NCI-H2107 (cell line): ENCODE results near the gene FOXO6.

Experiments
- DNase-seq: peaks from one replicate; lab custom pipeline; 2025; lab: John Stamatoyannopoulos, UW

The FOXO6 gene

DNA sequence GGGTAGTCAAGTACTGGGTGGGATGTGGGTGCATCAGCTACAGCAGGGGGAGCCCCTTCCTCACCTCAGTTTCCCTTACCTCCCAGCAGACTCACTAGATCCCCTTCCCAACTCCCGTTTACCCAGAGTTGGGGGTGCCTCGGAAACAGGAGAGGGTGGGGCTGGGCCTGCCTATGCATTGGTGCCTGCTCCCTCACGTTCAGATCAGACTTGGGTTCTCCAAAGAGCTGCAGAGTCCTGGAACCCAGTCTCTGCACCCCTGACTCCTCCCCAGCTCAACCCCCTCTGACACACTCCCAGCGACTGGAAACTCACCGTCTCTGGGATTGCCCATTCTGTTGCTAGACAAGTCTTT, 6.0 kb downstream of the FOXO6 start:
- no peak for DNase-seq

DNA sequence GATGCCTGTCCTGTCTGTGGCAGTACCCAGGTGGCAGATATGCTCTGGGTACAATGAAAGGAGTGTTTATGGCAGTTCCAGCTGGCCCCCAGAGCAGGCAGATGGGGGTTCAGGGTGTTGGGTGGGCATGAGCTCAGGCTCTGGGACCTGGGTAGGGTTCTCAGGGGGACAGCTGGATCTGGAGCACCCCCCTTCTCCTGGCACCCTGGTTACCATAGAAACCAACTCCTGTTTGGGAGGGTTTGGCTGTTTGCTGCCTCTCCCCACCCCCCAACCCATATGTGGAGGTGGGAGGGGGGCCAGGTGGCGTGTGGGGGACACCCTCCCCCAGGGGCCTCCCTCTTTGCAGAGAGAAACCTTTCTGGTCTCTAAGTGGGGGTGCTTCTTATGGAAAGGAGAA, 7.1 kb downstream of the FOXO6 start:
- no peak for DNase-seq

DNA sequence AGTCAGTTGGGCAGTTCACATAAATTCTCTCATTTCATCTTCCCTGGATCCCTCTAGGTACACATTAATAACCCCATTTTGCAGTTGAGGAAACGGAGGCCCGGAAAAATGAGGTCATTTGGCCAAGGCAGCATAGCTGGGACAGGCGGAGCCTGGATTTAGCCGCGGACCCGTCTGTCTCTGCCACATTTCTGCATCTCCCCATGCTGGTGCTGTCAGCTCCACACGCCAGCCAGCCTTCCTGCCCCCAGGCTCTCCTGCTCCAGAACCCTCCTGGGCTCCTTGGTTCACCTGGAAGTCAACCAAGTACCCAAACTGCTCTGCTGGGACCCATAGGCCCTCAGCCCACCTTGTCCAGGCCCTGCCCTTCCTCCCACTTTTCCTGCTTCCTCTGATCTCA, 7.6 kb downstream of the FOXO6 start:
- no peak for DNase-seq

DNA sequence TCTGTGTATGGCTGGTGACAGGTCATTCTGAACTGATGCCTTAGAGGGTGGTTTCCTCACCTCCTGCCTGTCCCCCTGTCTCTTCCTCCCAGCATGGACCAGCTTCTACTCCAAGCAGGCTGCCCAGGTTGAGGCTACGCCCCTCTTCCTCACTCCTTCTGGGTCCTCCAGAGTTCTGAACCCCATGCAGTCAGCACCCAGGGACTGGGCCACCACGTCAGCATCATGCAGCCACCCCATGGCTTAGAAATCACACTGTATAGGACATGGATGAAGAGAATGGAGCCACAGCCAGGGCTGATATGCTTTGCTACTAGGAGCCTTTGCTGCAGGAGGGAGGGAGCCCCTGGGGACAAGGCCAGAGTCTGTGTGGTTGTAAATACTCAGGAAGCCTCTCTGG, 8.3 kb downstream of the FOXO6 start:
- no peak for DNase-seq

DNA sequence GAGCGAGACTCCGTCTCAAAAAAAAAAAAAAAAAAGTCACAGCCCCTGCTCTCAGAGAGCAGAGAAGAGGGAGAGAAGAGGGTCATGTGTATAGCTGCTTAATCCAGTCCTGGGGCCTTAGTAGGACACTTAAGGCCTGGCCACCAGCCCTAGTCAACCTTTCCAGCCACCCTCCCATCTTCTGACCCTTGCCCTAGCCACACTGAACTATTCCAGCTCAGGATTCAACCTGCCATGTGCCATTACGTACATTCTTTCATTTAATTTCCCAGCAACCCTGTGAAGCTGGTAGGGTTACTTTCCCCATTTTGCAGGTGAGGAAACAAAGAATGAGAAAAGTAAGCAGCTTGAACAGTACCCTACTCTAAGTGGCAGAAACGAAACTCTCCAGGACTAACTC, 9.0 kb downstream of the FOXO6 start:
- no peak for DNase-seq

DNA sequence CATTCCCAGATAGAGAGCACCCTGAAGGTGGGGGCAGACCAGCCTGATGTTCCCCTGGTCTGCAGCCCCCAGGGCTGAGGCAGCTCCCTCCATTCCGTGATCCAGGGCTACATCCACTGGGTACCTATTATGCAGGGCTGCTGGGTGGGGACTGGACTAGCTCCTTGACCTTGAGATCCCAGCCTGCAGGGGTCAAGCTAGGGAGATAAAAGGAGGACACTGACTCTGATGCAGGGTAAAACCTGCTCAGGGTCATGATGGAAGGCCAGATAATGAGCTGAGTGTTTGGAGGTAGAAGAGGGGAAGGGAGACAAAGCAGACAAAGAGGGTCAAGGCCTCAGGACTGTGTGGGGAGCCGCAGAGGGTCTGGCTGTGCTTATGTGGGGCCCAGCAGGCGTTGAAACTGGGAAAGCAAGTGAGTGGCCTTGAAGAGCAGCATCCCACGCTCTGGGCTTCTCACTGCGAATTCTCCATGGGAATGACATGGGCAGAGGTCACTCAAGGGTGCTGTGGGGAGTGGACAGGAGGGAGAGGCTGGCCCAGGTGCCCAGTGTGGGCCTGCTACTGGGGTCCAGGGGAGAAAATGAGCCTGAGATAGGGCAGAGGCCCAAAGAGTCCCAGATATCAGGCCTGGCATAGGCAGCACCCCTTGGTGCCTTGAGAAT, 9.7 kb downstream of the FOXO6 start:
- DNase-seq: no peak

DNA sequence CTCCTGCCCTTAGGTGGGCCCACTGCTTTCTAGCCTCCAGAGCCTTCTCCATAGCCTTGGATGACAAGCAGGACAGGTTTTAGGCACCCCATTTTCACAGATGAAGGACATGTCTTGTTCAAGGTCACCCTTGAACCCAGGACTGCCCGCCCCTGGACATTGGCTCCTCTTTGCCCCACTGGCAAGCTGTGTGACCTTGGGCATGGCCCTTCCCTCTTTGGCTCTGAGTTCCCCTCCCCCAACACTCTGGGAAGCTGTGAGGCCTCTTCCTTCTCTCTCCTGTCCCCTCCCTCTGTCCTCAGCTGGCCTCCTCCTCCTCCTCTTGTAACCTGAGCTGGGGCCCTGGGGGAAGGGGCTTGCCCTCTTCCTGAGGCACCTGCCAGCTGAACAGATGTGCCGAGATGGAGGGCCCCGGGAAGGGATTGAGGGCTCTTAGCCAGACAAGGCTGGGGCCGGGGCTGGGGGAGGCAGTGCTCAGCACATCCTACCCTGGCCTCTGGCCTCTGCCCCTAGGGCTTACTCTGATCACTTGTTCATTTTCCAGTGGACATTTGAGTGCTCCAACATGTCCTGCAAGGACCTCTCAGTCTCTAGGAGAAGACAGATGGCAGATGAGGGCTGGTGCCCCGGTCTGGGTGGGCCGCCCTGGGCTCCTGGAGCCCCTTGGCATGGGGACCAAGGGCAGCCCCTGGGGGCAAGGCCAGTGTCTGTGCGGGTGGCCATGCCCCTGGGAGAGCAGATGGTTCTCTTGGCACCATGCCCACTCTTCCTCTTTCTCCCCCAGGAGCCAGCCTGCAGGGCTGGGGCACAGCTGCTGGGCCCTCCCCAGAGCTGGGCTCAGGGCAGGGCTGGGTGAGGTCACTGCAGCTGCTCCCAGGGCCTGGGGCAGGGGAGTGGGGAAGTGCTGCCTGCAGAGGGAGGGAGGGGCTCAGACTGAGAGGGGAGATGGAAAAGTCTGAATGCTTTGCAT, 10.7 kb downstream of the FOXO6 start:
- DNase-seq: peak; percentile 74

DNA sequence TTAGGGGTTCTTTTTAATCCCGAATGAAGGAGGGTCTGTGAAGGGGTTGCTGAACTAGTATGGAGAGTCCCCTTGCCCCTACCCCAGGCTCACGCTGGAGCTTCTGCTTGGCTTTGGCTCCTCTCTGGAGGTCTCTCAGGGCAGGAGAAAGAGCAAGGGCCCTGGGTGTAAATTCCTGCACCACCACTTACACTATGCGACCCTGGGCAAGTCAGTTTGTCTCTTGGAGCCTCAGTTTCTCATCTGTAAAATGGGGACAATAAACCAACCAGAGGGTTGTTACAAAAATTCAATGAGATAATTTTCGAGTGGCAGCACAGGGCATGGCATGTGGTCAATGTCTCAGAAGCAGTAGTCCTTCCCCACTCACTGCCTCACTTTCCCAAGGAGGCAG, 11.4 kb downstream of the FOXO6 start:
- DNase-seq: no peak

DNA sequence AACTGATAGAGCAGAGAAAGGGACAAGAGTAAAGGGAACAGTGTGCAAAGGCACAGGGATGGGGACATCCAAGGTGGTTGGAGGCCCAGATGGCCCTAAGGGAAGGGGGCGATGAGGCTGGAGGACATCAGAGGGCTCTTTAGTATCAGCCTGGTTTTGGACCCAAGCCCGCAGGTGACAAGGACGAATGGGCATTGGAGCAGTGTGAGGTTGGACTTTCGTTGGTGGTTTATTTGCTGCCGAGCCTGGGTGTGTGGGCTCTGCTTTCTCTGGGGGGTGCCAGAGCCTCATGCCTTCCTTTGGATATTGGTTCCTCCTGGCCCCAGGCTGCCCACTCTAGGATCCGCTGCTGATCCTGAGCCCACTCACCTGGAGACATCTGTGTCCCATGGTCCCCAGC, 12.1 kb downstream of the FOXO6 start:
- no peak for DNase-seq

DNA sequence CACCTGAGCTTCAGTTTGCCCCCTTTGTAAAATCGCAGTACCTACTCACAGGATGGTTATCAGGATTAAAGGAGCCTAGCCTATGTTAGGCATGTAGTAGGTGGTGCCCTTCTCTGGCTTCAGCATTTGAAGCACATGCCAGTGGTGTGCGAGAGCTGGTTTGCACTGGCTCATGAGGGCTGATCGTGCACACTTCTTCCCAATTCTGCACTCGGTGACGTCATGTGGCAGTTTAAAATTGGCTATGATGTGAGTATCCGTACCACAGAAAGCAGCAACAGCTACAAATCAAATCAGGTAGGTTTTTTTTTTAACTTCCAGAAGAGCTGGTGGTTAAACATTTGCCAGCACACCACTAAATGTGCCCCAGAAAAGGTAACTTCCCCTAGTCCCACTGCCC, 13.5 kb downstream of the FOXO6 start:
- DNase-seq: no peak

DNA sequence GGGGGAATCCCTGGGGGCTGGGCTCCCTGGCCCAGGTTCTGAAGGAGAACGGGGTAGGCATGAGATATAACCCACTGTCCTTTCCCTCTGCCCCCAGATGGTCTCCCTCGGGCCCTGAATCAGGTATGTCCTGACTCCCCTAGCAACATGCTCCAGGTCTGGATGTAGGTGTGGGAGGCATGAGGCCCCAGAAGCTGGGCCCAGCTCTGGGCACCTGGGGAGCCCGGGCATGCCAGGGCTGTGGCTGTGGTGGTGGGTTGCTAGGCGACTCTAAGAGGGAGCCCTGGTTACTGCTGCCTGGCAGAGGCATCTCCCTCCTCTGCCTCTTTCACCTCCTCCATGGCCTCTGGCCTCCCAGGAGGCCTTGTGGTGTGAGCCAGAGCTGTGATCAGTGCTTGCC, 16.2 kb downstream of the FOXO6 start:
- peak; percentile 50 for DNase-seq

DNA sequence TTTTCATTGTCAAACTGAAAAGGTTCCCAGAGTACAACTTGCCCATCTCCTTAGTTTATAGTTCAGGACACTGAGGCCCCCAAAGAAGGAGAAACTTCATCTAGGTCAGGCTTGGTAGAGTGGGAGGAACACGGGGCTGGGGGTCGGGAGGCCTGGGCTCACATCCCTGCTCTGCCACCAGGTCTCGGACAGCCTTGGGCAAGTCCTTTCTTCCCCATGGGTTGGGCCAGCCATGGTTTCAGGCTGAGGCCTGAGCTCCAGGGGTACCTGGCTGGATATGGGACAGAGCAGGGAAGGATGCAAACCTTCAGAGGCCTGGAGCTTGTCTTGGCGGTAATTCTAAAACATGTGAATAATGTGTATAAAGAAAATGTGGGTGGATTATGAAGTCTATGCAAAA, 17.0 kb downstream of the FOXO6 start:
- no peak for DNase-seq

DNA sequence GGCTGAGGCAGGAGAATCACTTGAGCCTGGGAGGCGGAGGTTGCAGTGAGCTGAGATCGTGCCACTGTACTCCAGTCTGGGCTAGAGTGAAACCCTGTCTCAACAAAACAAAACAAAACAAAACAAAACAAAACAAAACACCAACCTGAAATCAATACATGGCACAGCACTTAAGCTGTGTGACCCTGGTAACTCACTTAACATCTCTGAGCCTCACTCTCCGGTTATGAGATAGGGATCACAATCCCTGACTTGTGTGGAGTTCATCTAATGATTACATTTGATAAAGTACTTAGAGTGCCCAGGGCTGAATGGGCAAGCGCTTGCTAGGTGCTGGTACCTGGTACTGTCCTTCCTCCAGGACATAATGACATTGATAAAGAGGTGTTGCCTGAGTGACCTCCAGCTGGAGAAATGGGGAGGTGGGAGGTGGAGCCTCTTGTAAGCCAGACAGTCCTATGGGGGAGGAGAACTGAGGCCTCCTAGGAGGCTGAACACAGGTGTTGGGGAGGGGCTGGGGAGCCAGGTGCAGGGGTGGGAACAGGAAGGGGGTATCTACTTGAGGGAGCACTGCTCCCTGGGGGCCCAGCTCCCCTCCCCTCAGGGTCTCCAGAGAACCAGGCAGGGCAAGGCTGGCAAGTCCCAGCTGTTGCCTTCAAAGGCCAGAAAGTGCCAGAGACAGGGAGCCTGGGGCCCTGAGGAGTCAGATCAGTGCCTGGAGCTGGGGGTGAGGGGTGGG, 17.9 kb downstream of the FOXO6 start:
- no peak for DNase-seq

DNA sequence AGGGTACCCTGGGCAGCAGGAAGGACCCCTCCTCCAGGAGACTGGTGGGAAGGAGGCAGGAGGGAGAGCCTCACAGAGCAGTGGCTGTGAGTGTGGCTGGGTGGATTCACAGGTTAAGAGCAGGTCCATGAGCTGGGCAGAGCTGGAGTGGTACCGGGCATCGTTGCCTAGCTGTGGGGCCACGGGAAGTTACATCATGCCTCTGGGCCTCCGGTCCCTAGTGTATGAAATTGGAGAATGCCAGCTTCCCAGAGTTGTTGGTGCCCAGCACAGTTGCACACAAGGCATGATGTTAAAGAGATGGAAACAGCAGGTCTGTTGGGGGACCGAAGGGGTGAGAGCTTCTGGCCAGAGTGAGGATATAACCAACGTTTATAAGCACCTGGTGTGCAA, 18.5 kb downstream of the FOXO6 start:
- DNase-seq: peak; percentile 62

DNA sequence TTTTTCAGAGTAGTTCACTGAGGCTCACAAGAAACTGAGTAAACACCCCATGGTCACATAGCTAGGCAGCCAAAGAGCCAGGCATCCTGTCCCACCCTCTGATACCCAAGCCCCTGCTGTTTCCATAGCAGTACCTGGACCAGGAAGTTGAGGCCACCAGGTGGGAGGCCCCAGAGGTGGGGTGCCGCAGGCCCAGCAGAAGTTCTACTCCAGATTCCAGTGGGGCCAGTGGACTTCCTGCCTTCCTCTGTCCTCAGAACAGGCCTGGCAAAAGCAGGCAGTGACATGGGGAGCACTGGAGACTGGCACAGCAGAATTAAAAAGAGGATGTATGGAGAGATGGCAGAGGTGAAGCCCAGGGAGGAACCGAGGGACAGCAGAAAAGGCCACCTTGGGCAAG, 19.0 kb downstream of the FOXO6 start:
- no peak for DNase-seq

DNA sequence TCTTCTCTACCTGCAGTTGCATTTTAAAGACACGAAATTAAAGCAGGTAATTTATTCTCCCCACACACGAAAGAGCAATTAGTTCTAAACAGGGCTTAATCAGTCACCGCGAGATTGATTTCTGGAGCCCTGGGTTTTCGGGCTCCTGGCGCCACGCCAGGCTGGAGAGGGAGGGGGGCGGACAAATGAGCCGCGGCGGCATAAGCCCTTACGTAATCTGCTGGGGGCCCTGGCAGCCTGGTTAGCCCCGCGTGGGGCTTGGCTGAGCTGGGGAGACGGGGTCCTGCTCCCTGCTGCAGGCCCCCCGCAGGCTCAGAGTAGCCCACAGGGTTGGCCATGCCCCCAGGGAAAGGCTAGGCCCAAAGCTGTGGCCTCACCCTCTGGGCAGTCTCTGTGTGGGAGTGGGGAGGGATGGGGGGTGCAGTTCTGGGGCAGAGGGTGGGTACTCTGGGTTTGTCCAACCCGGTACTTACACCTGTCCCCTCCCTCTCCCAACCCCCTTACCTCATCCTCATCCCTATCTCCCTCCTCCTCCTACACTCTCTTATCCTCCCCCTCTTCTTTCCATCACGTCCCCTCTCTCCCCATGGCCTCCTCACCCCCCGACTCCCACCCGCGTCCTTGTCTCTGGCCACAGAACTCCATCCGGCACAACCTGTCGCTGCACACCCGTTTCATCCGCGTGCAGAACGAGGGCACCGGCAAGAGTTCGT, 19.9 kb downstream of the FOXO6 start:
- DNase-seq: peak; percentile 90

DNA sequence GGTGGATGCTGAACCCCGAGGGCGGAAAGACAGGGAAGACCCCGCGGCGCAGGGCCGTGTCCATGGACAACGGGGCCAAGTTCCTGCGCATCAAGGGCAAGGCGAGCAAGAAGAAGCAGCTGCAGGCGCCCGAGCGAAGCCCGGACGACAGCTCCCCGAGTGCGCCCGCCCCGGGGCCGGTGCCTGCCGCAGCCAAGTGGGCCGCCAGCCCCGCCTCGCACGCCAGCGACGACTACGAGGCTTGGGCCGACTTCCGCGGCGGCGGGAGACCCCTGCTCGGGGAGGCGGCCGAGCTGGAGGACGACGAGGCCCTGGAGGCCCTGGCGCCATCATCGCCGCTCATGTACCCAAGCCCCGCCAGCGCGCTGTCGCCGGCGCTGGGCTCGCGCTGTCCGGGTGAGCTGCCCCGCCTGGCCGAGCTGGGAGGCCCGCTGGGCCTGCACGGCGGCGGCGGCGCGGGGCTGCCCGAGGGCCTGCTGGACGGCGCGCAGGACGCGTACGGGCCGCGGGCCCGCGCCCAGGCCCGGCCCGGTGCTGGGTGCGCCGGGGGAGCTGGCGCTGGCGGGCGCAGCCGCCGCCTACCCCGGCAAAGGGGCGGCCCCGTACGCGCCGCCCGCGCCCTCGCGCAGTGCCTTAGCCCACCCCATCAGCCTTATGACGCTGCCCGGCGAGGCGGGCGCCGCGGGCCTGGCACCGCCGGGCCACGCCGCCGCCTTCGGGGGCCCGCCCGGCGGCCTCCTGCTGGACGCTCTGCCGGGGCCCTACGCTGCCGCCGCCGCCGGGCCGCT, 20.7 kb downstream of the FOXO6 start:
- DNase-seq: no peak

DNA sequence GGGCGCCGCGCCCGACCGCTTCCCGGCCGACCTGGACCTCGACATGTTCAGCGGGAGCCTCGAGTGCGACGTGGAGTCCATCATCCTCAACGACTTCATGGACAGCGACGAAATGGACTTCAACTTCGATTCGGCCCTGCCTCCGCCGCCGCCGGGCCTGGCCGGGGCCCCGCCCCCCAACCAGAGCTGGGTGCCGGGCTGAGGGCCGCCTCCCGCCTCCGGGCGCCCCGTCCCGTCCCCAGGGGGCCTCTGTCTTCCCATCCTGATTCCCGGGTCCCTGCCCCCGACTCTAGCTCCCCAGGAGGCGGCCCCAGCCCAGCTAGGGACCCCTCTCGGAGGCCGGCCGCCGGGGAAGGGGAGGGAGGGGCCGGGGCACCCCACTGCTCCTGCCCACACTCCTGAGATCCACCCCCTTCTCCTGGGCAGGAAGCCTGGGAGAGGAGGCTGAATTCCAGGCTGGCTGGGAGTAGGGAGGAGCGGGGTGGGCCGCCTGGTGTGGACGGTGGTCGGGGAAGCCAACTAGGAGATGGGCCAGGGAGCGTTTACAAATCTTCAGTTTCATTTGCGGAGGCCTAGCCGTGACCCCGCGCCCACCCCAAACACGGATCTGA, 21.4 kb downstream of the FOXO6 start:
- DNase-seq: no peak

DNA sequence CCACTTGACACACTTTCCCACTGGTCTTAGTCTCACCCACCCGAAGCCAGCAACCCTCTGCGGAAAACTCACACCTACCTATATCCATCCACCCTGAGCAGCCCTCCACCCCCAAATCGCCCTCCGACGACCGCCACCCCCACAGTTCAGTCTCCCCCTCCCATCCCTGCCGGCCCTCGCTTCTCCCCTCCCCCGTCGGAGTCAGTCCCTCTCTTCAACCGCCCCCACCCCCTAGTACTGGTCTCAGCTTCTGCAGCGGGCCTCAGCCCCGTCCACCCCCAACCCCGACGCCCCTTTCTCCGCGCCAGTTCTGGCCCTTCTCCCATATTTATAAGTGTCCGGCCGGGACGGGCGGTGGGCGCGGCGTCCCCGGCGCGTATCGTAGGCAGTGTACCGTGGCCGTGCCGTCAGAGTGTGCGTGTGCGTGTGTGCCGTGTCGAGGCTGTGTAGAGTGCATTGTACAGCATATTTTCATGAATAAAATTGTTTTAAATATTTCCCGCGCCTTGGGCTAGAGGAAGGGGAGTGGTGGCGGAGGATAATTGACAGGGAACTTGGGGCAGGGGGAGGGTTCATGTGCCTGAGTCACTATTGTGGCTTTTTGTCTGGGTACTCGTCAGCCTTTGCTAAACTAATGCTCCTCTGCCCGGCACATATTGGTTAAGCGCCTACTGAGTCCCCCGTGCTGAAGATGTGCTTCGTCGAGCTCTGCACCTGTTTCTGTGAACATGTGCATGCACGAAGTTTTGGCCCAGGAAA, 22.0 kb downstream of the FOXO6 start:
- DNase-seq: no peak

DNA sequence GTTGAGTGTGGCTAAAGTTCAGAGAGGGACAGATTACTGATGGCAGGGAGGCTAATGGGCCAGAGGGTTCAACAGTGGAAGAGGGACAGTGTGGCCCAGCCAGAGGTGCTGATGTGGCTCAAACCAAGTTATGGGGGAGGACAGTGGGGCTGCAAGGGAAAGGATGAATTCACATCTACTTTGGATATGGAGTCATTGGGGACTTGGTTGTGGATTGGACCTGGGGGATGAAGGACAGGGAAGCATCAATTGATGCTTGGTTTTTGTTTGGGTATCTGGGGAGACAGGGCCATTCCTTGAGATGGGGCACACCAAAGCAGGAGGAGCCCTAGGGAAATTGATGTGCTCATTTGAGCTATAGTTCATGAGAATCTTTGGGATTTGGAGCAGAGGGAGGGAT, 23.3 kb downstream of the FOXO6 start:
- DNase-seq: no peak
